A204.1 (cell line): ENCODE measurements around the gene PDE7B.
"Not testable (repeated sequence)": the region's sequence is repeated elsewhere in the genome, so short reads cannot be mapped to it uniquely, and the experiment has no call there.

Experiments used
- FAIRE-seq: peaks from 2 replicates; lab custom pipeline; 2012; peaks lifted over from hg19 to GRCh38; lab: Jason Lieb, UNC

The PDE7B gene

GRCh38 chr6:136076496-136076895 lies 225.0 kb downstream of the PDE7B start:
- FAIRE-seq = no peak

GRCh38 chr6:136077834-136078576 lies 226.5 kb downstream of the PDE7B start:
- no peak for FAIRE-seq

- FAIRE-seq = no peak
Measured at GRCh38 chr6:136079701-136080565, 228.4 kb downstream of the PDE7B start.

DNA sequence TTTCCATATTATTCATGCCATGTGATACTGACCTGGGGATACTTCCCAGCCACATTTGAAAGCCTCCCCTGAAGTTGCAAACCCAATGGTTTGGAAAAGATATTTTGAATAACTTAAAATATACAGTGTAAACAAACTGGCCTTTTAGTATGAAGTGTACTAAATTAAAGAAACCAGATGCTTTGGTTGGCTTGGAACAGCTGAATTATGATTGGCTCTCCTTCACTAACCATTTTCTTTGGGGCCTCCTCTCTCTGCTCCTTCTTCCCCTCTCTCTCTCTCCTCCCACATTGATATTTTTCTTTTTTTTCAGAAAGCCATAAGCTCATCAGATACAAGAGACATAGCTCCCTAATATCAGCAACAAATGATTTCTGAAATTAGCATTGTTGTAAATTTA lies 232.0 kb downstream of the PDE7B start:
- FAIRE-seq = no peak

DNA sequence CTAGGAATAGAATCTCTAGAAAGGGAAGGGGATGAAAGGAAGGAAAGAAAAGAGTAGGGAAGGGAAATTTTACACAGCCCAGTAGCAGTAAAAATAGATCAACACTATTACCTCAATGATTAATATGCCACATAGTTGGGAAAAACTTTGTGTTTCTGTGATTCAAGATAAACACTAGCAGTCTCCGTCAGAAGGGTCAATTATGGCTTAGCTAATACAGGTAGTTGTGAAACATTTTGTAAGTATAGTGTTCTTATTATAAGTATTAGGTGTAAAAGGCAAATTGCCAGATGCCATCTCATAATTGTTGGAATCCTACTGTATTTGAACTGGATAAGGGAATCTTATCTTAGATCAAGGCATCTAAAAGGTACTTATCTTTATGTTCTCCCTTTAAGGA lies 232.9 kb downstream of the PDE7B start:
- no peak for FAIRE-seq

DNA sequence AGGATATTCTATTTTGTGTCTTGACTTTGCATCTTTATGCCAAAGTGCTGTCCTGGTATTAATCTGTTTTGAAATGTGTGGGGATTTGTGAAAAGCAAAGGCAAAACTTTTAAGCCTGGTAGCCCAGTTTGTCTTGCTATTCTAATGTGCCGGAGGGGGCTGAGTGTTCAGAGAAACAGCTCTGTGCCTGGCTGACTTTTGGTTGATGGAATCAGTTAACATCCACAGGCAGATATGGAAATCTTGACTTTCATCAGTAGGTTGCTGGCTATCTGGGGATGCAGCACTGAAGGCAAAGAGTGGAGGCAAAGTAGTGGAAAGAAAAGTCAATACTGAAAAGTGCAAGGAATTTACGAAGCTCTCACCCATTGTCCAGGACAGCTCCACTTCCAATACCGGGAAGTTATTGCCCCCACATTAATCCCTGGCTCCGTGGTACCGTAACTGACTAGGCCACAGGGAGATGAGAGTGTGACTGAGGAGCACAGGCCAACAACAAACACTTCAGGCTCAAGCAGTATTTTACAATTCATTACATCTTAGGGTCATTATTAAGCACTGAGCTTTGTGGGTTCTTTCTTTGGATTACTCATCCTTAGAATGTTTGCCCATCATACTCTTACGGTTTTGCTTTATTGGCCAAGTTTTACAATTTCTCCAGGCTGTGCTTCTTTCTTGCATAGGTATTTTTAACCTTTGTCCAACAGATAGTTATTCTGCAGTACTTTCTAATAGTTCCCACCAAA lies 234.0 kb downstream of the PDE7B start:
- no peak for FAIRE-seq

DNA sequence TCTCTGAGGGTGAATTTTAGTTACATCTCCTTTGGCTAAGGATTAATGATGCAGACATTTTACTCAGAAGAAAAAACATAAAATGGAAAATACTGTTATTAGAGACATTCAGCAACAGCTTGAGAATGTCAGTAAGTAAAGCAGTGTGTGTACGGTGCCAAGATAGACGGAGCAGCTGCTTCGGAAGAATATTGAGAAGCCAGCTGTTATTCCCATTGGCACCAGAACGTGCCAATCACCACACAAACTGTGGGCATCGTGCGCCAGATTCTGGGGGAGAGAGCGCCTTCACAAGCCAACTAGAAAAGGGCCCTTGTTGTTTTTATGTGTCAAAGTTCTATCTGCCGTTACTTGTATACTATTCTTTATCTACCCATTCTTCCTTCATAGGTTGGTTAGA lies 235.2 kb downstream of the PDE7B start:
- FAIRE-seq = no peak

- no peak for FAIRE-seq
Measured at GRCh38 chr6:136087986-136088385, 236.5 kb downstream of the PDE7B start.

DNA sequence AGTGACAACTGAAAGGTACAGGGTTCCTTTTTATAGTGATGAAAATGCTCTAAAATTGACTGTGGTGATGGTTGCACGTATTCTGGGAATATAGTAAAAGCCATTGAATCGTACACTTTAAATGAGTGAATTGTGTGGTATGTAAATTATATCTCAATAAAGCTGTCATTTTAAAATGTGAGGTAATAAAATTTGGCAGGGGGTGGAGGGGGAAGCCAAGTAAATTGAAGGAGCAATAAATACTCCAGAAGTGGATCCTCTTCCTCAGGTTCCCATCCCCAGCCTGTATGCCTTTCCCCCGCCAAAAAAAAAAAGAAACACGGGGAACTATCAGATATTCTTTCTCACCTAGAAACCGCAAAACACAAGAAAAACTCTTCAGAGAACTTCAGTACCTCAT lies 237.2 kb downstream of the PDE7B start:
- no peak for FAIRE-seq

GRCh38 chr6:136089876-136090275 lies 238.4 kb downstream of the PDE7B start:
- no peak for FAIRE-seq

DNA sequence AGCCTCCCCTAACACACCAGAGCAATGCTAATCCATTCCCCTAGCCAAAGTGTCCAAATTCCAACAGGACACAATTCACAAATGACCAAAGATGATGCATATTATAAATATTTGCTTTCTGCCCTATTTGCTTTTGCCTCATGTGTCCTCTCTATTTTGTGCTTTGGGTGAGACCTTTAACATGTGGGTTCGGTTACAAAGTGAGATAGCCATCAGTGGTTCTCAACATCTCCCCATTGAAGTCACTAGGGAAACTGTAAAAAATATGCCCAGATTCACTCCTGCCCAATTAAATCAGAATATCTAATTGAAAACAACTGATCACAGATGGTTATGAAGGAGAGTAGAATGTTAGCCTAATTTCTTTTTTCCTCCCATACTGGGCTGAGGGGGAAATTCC lies 239.4 kb downstream of the PDE7B start:
- FAIRE-seq = no peak

- no peak for FAIRE-seq
Measured at GRCh38 chr6:136092897-136093296, 241.4 kb downstream of the PDE7B start.

- FAIRE-seq = no peak
Measured at GRCh38 chr6:136093835-136094234, 242.3 kb downstream of the PDE7B start.

DNA sequence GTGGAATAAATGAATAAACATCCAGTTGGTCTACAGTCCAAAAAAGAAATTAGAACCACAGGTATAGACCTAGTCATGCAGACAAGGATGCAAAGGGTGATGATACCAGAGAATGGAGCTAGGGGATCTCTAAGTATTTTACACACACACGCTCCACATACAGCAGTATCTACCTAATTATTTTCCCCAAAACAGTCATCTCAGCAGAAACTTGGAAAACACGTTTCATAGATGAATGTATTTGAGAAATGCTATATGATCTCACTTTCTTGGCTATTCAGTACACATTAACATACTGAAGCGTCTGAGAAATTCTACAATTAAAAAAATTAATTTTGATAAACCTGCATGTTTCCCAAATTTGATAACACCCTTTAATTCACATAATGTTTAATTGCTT lies 243.3 kb downstream of the PDE7B start:
- FAIRE-seq = no peak

DNA sequence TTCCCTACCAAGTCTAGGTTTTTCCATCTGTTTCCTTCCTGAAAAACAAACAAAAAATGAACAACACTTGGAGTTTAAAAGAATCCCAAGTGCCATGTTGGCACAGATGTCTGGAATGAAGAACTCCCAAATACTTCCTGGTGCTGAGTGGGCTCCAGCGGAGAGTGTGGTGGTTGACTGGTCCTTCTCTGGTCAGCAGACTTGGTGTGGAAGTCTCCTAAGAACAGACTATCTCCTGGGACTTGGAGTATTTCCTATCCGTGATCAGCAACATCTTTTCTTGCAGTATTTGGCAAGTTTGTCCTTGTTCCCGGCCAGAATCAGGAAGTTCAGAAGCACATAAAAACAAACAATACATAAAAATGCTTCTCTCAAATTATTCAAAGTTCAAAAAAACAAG lies 244.5 kb downstream of the PDE7B start:
- FAIRE-seq = no peak

GRCh38 chr6:136102991-136103688 lies 251.6 kb downstream of the PDE7B start:
- FAIRE-seq = no peak

DNA sequence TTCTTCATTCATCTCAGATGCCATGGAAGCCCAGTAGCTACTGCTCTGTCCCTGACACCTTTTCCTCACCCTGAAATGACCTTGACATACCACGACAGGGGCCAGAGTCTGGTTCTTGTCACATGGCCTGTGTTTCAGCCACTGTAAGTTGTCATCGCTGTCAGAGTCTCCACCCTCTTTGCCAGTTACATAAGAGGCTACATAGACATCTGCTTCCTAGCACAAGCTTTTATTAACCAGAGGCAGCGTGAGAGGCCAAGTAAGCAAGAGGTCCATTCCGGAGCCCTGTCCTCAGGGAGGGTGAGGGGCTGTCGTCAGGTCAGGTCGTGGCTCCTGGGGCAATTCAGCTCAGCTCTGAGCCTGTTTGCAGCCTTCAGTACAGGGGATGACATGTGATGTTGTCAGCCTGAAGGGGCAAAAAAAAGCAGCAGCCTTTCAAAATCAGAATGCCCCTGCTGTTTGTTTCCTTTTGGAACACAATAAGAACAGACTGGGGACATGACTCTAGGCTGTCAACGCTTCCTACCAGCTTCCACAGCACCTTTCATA lies 252.3 kb downstream of the PDE7B start:
- FAIRE-seq = no peak

- FAIRE-seq = no peak
Measured at GRCh38 chr6:136104556-136104955, 253.1 kb downstream of the PDE7B start.

DNA sequence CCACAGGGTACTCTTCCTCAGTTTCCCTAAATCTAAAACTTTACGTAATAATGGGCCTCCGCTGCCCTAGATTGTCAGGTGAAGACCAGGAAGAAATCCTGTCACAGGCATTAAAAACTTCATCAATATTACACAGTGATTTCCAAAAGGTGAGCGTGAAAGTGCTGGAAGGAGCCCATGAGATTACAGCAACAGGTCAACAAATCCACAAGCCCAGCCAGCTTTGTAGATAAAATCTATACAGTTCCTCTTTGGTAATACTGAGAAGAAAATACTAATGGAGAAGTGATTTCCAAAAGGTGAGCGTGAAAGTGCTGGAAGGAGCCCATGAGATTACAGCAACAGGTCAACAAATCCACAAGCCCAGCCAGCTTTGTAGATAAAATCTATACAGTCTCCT lies 254.3 kb downstream of the PDE7B start:
- FAIRE-seq = not testable (repeated sequence)

GRCh38 chr6:136108361-136108945 lies 257.0 kb downstream of the PDE7B start:
- FAIRE-seq = no peak

GRCh38 chr6:136111831-136112230 lies 260.3 kb downstream of the PDE7B start:
- FAIRE-seq = no peak

DNA sequence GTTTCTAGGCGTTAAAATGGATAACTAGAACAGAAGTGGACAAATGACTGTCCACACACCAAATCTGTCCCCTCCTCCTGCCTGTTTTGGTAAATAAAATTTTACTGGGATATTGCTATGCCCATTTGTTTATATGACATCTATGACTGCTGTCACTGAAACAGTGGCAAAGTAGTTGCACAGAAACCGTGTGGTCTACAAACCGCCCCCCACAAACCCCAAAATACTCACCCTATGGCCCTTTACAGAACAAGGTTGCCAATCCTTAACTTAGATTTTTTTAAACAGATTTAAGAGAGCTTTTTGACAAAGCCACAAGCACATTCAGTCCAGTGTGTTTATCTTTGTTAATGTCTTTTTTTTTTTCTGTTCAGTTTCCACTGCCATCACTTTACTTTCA lies 260.8 kb downstream of the PDE7B start:
- no peak for FAIRE-seq
